Hematopoietic multipotent progenitor cell treated with erythropoietin and hydrocortisone succinate and interleukin-3 and kit ligand, for 8 days (in vitro differentiated cells): ENCODE measurements around the gene FAM171A2.
"Not testable (repeated sequence)": the region's sequence is repeated elsewhere in the genome, so short reads cannot be mapped to it uniquely, and the experiment has no call there.

ENCODE experiments used
- DNase-seq: peaks from one replicate; pipeline ENCODE4 v3.0.0-alpha.2; 2015

Gene FAM171A2

GRCh38 chr17:44383363-44383762 lies 19.7 kb upstream of the FAM171A2 start:
- no peak for DNase-seq

- DNase-seq: no peak
Observed at GRCh38 chr17:44382917-44383316, 19.3 kb upstream of the FAM171A2 start.

- no peak for DNase-seq
Observed at GRCh38 chr17:44381810-44382305, 18.2 kb upstream of the FAM171A2 start.

- DNase-seq: no peak
Observed at GRCh38 chr17:44380767-44381166, 17.1 kb upstream of the FAM171A2 start.

GRCh38 chr17:44379887-44380286 lies 16.2 kb upstream of the FAM171A2 start:
- DNase-seq: no peak

GRCh38 chr17:44378171-44378705 lies 14.6 kb upstream of the FAM171A2 start:
- DNase-seq: no peak

- DNase-seq: no peak
Observed at GRCh38 chr17:44376779-44377178, 13.1 kb upstream of the FAM171A2 start.

GRCh38 chr17:44376124-44376523 lies 12.5 kb upstream of the FAM171A2 start:
- peak; percentile 33 for DNase-seq

- DNase-seq: no peak
Observed at GRCh38 chr17:44375196-44376017, 11.8 kb upstream of the FAM171A2 start.

GRCh38 chr17:44374306-44375195 lies 10.9 kb upstream of the FAM171A2 start:
- DNase-seq: no peak

GRCh38 chr17:44372036-44372435 lies 8.4 kb upstream of the FAM171A2 start:
- no peak for DNase-seq

- not testable (repeated sequence) for DNase-seq
Observed at GRCh38 chr17:44369414-44370023, 5.9 kb upstream of the FAM171A2 start.

- DNase-seq: not testable (repeated sequence)
Observed at GRCh38 chr17:44368391-44369243, 5.0 kb upstream of the FAM171A2 start.

GRCh38 chr17:44367231-44367979 lies 3.8 kb upstream of the FAM171A2 start:
- peak; percentile 85 for DNase-seq

GRCh38 chr17:44365051-44365450 lies 1.4 kb upstream of the FAM171A2 start:
- DNase-seq: not testable (repeated sequence)

GRCh38 chr17:44362949-44363612 lies 572 bp downstream of the FAM171A2 start:
- no peak for DNase-seq

GRCh38 chr17:44362459-44362948 lies 1.1 kb downstream of the FAM171A2 start:
- DNase-seq: no peak

- no peak for DNase-seq
Observed at GRCh38 chr17:44361292-44362260, 2.1 kb downstream of the FAM171A2 start.

GRCh38 chr17:44360826-44361225 lies 2.8 kb downstream of the FAM171A2 start:
- no peak for DNase-seq
